Upper lobe of left lung (tissue), 4 donors: ENCODE data around the gene DTWD2.
"Not testable (repeated sequence)": the region's sequence is repeated elsewhere in the genome, so short reads cannot be mapped to it uniquely, and the experiment has no call there.

ENCODE experiments used
- EP300 ChIP-seq, 4 donors: sonication (generic); formaldehyde crosslinking; IDR thresholded peaks; one replicate each; pipeline ENCODE4 v1.5.1; 2017; ENCODE audit warnings: antibody characterized with exemption in 4 of 4, control low read depth in 2 of 4
- POLR2A ChIP-seq, 4 donors: fragments of 450-650 bp; IDR thresholded peaks; one replicate each; pipeline ENCODE4 v1.5.1; 2016 to 2017; ENCODE audit warnings: antibody characterized with exemption in 4 of 4, mild to moderate bottlenecking in 2 of 4
- TF ChIP-seq, protein P1 (sequence below), 6 experiments: fragments of 450-650 bp in 4 of 6; fragments of 200-600 bp in 2 of 6; sonication (generic) in 2 of 6; IDR thresholded peaks; one replicate each; pipeline ENCODE4 v1.5.1; 2016 to 2019; ENCODE audit warnings: antibody characterized with exemption in 6 of 6

DNA sequence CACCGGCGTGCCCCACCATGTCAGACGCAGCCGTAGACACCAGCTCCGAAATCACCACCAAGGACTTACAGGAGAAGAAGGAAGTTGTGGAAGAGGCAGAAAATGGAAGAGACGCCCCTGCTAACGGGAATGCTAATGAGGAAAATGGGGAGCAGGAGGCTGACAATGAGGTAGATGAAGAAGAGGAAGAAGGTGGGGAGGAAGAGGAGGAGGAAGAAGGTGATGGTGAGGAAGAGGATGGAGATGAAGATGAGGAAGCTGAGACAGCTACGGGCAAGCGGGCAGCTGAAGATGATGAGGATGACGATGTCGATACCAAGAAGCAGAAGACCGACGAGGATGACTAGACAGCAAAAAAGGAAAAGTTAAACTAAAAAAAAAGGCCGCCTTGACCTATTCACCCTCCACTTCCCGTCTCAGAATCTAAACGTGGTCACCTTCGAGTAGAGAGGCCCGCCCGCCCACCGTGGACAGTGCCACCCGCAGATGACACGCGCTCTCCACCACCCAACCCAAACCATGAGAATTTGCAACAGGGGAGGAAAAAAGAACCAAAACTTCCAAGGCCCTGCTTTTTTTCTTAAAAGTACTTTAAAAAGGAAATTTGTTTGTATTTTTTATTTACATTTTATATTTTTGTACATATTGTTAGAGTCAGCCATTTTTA is 14.4 kb downstream of the DTWD2 start:
- TF ChIP-seq, protein P1, sequence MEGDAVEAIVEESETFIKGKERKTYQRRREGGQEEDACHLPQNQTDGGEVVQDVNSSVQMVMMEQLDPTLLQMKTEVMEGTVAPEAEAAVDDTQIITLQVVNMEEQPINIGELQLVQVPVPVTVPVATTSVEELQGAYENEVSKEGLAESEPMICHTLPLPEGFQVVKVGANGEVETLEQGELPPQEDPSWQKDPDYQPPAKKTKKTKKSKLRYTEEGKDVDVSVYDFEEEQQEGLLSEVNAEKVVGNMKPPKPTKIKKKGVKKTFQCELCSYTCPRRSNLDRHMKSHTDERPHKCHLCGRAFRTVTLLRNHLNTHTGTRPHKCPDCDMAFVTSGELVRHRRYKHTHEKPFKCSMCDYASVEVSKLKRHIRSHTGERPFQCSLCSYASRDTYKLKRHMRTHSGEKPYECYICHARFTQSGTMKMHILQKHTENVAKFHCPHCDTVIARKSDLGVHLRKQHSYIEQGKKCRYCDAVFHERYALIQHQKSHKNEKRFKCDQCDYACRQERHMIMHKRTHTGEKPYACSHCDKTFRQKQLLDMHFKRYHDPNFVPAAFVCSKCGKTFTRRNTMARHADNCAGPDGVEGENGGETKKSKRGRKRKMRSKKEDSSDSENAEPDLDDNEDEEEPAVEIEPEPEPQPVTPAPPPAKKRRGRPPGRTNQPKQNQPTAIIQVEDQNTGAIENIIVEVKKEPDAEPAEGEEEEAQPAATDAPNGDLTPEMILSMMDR (IDR thresholded peaks at IDR 0.05), result not testable (repeated sequence)
- TF ChIP-seq EP300, POLR2A (IDR thresholded peaks at IDR 0.05): not testable (repeated sequence)
